HG02938 (cell line): Measurements from ENCODE around the gene ASTL.
A peak's percentile ranks its signal among the peaks of the same experiment; 100 is the strongest.

Experiments used
- ATAC-seq: cut with Tn5 transposase; IDR thresholded peaks from one replicate; pipeline ENCODE4 v1.9.1; 2021; ENCODE audit warnings: mild to moderate bottlenecking, moderate library complexity; ENCODE audit not compliant: unreplicated experiment

Gene ASTL

GRCh38 chr2:96159084-96159830, 21.0 kb upstream of the ASTL start:
- no peak for ATAC-seq

DNA sequence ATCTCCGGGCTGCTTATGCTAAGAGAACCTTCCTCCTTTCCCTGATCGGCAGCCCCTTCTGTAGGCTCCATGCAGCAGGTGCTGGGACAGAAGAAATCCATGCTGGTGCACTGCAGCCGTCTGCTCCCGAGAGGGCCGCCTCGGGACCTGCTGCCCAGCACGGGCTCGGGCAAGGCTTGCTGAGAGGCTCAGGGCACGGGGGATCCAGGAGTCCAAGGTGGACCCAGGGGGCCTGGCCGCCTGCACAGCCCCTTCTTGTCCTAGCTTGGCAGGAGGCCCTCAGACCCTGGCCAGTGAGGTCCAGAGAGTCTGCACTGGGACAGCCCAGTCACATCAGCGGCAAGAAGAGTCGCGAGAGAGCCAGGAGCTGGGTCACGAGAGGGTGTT, 20.2 kb upstream of the ASTL start:
- ATAC-seq, result no peak

- ATAC-seq, result peak; percentile 55
These were observed 19.6 kb upstream of the ASTL start for GRCh38 chr2:96157649-96158553.

- peak; percentile 32 for ATAC-seq
These were observed 18.8 kb upstream of the ASTL start for GRCh38 chr2:96156926-96157648.

DNA sequence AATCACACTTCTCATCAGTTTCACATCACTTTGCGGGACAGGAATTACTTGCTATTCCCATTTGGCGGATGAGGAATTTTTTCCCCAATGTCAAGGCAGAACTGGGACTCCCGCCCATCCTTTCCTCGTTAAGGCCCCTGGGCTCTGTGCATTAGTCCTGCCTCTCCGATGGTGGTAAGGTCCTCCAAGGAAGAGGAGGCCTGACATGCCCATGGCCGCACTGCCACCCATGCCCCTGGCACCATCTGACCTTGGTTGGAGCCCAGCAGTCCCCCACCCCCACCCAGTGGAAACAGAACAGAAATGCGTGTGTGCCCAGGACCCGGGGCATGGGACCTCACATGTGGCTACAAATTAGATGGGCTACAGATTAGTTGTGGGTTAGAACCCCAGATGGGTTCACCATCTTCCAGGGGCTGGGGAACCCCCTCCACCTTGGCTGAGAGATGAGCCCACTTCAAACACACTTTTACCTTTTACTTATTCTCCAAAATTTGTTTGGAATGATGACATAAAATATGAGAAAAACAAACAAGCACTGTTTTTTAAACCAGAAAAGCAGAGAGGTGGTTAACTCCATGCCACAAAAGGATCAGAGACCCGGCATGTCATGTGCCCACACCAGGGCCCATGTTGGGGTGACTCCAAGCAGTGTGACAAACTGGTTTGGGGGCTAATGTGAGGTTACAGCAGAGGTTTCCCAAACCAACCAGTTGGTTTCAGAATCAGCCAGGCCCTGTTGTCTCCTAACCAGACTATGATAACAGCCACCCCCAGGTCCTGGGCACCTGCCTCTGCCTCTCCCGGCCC, 17.9 kb upstream of the ASTL start:
- ATAC-seq, result no peak

DNA sequence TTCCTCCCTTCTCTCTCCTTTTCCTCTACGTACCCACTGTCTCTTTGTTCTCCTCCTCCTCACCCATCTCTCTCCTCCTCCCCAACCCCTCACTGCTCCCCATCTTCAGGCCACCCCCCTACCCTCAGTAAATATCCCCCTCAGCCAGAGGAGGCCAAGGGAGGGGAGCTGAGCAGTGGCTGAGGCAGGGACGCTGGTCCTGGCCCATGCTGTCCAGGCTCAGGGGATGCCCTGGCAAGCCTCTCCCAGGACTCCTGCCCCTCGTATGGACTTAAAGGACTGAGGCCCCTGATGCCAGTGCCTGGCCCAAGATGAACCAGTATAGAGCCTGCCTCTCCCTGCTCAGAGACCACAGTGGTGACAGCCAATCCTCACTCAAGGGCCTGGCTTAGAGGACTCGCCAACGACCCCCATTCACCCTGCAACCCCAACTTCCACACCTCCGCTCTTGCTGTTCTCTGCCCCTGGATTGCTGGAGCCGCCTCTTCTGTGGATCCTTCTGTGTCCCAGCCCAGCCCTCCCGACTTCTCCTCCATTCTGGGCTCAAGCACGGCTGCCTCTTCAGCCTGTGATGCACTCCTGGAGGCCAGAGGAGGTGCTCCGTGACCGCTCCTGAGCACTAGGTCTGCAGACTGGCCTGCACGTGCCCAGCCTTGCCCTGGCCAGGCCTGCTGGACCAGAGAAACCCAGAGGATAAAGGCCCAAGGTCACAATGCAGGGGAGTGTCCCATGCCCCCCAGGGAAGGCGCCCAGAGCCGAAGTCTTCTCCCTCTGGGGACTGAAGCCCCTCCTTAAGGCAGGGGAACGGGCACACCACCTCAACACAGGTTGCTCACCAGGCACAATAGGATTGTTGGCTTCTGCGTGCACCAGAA, 16.4 kb upstream of the ASTL start:
- no peak for ATAC-seq

- no peak for ATAC-seq
These were observed 15.7 kb upstream of the ASTL start for GRCh38 chr2:96153991-96154431.

- no peak for ATAC-seq
These were observed 15.0 kb upstream of the ASTL start for GRCh38 chr2:96153291-96153713.

- ATAC-seq, result no peak
These were observed 14.2 kb upstream of the ASTL start for GRCh38 chr2:96152304-96153161.

GRCh38 chr2:96151595-96152303, 13.4 kb upstream of the ASTL start:
- no peak for ATAC-seq

- ATAC-seq, result no peak
These were observed 12.7 kb upstream of the ASTL start for GRCh38 chr2:96150791-96151594.

DNA sequence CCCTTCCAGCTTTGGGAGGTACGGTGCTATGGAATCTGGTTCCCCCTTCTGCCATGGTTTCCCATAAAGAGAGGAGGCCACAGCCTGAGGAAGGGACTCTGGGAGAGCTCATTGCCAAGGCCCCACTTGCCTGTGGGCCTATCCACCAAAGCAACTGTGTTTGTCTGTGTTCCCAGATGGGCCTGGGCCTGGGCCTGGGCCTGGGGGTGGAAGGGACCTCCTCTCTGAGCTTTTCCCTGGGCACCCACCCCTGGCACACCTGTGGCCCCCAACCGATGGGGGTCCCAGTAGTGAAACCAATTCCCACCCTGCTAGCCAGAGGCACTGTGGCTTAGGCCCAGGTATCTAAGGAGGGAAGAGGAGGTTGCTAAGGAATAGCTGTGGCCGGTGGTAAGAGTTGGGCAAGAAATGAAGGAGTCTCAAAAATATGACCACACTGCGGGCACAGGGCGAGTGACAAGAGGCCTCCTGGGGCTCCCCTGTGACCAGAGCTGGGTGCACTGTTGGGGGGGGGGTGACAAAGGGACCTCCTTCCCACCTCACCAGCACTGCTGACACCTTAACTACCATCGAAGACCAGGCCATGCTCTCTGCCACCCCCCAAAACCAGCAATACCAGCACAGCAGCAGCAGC, 11.8 kb upstream of the ASTL start:
- ATAC-seq, result no peak

DNA sequence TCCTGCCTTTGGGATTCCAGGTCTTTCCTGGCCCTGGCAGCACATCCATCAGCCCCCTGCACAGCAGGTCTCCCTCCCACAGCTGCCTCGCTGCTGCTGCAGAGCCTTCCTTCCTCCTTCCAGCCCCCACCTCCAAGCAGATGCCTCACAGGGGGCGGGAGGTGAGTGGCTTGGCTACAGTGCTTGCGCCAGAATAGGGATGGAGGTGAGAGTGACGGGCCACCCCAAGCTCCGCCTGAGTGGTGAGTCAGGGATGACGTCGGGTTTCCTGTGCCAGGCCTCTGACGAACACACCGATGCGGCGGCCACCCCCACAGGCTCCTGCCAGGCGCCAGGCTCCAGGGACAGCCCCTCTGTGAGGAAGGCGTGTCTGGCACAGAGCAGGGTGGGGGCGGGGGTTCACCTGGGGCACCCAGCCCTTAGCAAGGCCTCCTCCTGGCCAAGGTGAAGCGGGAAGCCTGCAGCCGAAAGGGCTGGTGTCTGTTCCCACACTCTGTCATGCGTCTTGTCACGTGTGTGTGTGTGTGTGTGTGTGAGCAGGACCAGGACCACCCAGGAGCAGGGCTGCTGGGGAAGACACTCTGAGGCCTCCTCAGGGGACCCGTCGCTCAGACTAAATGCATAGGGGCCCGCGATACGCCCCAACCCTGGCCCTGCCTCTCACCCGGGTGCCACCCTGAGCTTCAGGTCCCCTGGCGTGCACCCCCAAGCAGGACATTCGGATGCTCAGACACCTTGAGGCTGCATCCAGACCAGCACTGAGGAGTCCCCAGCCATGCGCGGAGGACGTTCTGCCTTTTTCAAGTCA, 10.3 kb upstream of the ASTL start:
- ATAC-seq, result peak; percentile 38

DNA sequence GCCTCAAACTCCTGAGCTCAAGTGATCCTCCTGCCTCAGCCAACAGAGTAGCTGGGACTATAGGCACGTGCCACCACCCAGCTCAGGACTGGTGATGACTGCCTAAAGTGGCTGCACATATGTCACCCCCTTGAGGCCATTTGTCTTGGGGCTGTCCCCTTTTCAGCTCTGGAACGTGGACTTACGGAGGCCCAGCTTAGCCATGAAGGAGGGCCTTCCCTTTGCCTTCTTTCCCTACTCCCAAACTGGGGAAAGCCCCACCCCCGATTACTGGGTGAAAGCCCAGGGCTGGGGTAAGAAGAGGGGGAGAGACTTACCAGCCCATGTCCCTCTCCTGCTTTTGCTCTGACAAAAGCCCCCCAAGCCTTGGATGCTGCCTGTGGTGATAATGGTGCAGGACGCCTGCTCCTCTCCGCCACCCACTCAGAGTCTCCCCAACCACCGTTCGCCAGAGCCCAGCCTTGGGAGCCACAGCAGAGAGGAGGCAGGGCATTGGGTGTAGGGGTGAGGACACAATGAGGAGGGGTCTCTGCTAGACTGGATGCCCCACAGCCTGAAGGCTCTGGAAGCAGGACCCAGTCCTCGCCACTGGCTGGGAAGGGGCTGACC, 9.4 kb upstream of the ASTL start:
- no peak for ATAC-seq

DNA sequence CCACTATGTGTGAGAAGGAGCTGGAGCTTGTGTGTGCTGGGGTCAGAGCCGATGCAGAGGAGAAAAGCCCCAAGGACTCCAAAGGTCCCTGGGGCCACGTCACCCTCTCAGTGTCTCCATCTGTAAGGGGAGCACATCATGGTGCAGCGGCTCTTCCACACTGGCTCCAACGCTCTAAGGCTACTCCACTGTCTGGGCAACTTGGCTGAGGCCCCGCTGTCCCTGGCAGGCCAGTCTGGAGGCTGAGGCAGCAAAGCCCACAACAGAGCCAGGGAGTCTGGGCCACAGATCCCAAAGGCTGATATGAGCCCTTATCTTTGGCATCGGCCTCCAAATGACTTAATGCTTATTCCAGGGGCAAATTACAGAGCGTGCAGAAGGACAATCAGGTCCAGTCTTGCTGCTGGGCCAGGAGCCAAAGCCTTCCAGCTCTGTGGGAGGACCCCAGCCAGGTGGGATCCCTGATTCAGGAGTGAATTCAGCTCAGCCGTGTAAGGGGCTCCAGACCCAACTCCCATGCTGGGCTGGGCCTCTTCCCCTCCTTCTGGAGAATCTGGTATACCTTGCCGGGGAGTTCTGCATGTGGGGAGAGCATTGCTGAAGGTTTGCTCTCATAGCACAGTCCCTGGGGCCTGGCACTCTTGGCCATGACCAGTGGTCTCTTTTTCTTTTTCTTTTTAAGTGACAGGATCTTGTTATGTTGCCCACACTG, 8.7 kb upstream of the ASTL start:
- ATAC-seq, result no peak
